Esophagus squamous epithelium (tissue), 5 donors: ENCODE results near the gene PPP1R12A. TPM values are rescaled to one million over a fixed set of nuclear protein-coding genes. Genes with fewer than 3 reads are reported as not detected.

Source experiments
- DNase-seq: peaks from one replicate; lab custom pipeline; 2025; lab: John Stamatoyannopoulos, UW
- H3K27ac ChIP-seq, 4 donors: fragments of 200-600 bp; sonication (generic); one replicate each; pipeline ENCODE4 v1.5.1; 2016 to 2019; ENCODE audit warnings: mild to moderate bottlenecking in 1 of 4
- H3K27me3 ChIP-seq, 4 donors: fragments of 200-600 bp; sonication (generic); 1 replicate in 3 of 4; 2 replicates in 1 of 4; pipeline versions ENCODE4 v1.5.1 to v1.6.0; 2017 to 2021; ENCODE audit warnings: antibody characterized with exemption in 1 of 4
- H3K36me3 ChIP-seq, 3 donors: fragments of 200-600 bp; sonication (generic); one replicate each; pipeline ENCODE4 v1.5.1; 2016 to 2019
- H3K4me1 ChIP-seq, 3 donors: fragments of 200-600 bp; sonication (generic); one replicate each; pipeline ENCODE4 v1.5.1; 2017 to 2019
- H3K4me3 ChIP-seq, 4 donors: fragments of 200-600 bp; sonication (generic); 1 replicate in 3 of 4; 2 replicates in 1 of 4; pipeline ENCODE4 v1.5.1; 2016 to 2019; ENCODE audit warnings: mild to moderate bottlenecking in 2 of 4, moderate library complexity in 1 of 4
- H3K9me3 ChIP-seq, 3 donors: fragments of 200-600 bp; sonication (generic); one replicate each; pipeline ENCODE4 v1.5.1; 2016 to 2019
- POLR2A ChIP-seq, 4 donors: fragments of 450-650 bp; IDR thresholded peaks; one replicate each; pipeline ENCODE4 v1.6.1; 2017; ENCODE audit warnings: antibody characterized with exemption in 4 of 4, mild to moderate bottlenecking in 4 of 4, moderate library complexity in 3 of 4
- WGBS, 2 donors: methylation state at CpG; one replicate each; pipeline ENCODE4 v1.1.5; 2018; 5-methylcytosine and 5-hydroxymethylcytosine counted together
- intact Hi-C: fragments of 100-400 bp; cut with DNase I; formaldehyde crosslinking; loops from one replicate; pipeline ENCODE4 v1.15.0; 2022
- total RNA-seq, 4 donors: library from RNA; depleted of rRNA; stranded (reverse); fragments of >200 nt; gene quantifications; one replicate each; pipeline ENCODE4 v1.1.0, GENCODE V29; 2016
- TF ChIP-seq, protein P1 (sequence below), 6 experiments: fragments of 450-650 bp in 4 of 6; fragments of 200-600 bp in 2 of 6; sonication (generic) in 2 of 6; IDR thresholded peaks; one replicate each; pipeline ENCODE4 v1.5.1; 2016 to 2019; ENCODE audit warnings: antibody characterized with exemption in 6 of 6, mild to moderate bottlenecking in 4 of 6, moderate library complexity in 4 of 6
- donor health status: DM: yes; HTN: yes; CAD: no.

The PPP1R12A gene
- total RNA-seq, 4 donors from 2014 or later: 25.7 to 165 (median 60.8) TPM

DNA sequence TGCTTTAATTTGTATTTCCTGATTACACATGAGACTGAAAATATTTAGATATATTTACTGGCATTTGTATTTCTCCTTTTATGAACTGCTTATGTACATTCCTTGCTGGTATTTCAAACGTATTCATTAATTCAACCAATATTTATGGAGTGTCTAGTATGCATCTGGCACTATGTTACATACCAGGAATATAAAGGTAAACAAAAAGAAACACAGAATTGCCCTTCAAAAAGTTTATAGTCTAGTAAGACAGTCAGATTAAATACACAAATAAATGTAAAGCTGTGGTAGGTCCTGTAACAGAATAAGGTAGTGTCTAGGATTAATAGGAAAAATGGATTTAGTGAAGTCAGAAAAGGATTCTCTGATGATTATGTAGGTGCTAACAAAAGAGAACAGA lies 87.5 kb downstream of the PPP1R12A start:
- DNase-seq: no peak
- intact Hi-C loops: no loop called here
- no peak overlapping the region for H3K27ac ChIP-seq

DNA sequence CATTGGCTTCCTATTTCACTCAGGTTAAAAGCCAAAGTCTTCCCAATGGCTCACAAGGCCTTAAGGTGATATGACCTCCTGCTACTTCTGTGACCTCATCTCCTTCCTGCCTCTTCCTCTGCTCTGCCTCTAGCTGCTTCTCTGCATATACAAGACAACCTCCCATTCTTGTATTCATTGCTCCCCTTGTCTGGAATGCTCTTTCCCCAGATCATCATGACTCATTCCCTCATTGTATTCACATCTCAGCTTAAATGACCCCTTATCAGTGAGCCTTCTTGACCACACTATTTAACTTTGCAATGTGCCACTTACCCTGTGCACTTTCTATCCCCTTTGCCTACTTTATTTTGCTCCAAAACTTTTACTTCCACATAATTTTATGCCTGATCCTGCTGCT lies 90.2 kb downstream of the PPP1R12A start:
- DNase-seq: no peak
- TF ChIP-seq, protein P1, sequence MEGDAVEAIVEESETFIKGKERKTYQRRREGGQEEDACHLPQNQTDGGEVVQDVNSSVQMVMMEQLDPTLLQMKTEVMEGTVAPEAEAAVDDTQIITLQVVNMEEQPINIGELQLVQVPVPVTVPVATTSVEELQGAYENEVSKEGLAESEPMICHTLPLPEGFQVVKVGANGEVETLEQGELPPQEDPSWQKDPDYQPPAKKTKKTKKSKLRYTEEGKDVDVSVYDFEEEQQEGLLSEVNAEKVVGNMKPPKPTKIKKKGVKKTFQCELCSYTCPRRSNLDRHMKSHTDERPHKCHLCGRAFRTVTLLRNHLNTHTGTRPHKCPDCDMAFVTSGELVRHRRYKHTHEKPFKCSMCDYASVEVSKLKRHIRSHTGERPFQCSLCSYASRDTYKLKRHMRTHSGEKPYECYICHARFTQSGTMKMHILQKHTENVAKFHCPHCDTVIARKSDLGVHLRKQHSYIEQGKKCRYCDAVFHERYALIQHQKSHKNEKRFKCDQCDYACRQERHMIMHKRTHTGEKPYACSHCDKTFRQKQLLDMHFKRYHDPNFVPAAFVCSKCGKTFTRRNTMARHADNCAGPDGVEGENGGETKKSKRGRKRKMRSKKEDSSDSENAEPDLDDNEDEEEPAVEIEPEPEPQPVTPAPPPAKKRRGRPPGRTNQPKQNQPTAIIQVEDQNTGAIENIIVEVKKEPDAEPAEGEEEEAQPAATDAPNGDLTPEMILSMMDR (IDR thresholded peaks at IDR 0.05): no peak
- TF ChIP-seq POLR2A (IDR thresholded peaks at IDR 0.05): no peak
- Histone ChIP-seq H3K27ac (no peak overlapping the region), H3K27me3 (no peaks in the 10 kb centered on the region), H3K4me3 (no peak overlapping the region), H3K4me1 (peaks cover 0 to 39% (median 0%) of the 10 kb centered on the region in 3 donors), H3K36me3 (peaks cover 0 to 30% (median under 1%) of the 10 kb centered on the region in 3 donors), H3K9me3 (no peaks in the 10 kb centered on the region)
- intact Hi-C loops: no loop called here

More for the DNA sequence above, 87.5 kb downstream of the PPP1R12A start:
- no peaks in the 10 kb centered on the region for H3K27me3 ChIP-seq
- WGBS, 2 donors: 50 to 56% methylated on average over 1 of the region's 1 CpG
- H3K9me3 ChIP-seq: peaks cover 0 to 8% (median 0%) of the 10 kb centered on the region in 3 donors
- TF ChIP-seq, protein P1 (IDR thresholded peaks at IDR 0.05): no peak
- TF ChIP-seq POLR2A (IDR thresholded peaks at IDR 0.05): no peak
- no peak overlapping the region for H3K4me3 ChIP-seq
- peaks cover 0 to 25% (median 0%) of the 10 kb centered on the region in 3 donors for H3K36me3 ChIP-seq
- peaks cover 0 to 19% (median 0%) of the 10 kb centered on the region in 3 donors for H3K4me1 ChIP-seq

DNA sequence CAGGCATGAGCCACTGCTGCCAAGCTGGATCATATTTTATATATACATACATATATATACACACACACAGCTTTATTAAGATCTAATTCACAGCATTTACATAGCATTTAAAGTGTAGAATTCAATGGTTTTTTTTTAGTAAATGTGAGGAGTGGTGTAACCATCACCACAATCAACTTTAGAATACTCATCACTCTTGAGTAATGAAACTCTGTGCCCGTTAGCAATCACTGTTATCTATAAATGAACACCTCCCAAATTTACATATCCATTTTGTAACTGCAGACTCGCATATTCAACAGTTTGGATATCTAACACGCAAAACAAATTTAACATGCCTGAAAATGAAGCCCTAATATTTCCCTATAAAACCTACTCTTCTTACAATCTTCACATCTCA lies 90.9 kb downstream of the PPP1R12A start:
- Histone ChIP-seq H3K27ac (no peak overlapping the region), H3K36me3 (peaks cover 0 to 37% (median 3%) of the 10 kb centered on the region in 3 donors), H3K27me3 (no peaks in the 10 kb centered on the region), H3K4me3 (no peak overlapping the region), H3K9me3 (peaks cover 0 to 5% (median 0%) of the 10 kb centered on the region in 3 donors), H3K4me1 (peaks cover 0 to 37% (median 0%) of the 10 kb centered on the region in 3 donors)
- intact Hi-C loops: no loop called here
- DNase-seq: no peak
- TF ChIP-seq, protein P1 (IDR thresholded peaks at IDR 0.05): no peak
- no peak for TF ChIP-seq POLR2A (IDR thresholded peaks at IDR 0.05)
- 93 to 94% methylated on average over 3 of the region's 3 CpGs for WGBS, 2 donors

DNA sequence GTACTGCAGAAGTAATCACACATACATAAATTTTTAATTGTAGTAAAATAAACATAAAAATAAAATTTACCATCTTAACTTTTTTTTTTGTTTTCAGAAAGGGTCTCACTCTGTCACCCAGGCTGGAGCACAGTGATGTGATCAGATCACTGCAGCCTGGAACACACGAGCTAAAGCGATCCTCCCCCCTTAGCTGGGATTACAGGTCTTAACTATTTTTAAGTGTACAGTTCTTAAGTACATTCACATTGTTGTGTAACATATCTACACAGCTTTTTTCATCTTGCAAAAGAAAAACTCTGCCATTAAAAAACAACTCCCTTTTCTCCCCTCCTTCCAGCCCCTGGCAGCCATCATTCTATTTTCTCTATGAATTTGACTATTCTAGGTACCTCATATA lies 92.3 kb downstream of the PPP1R12A start:
- no peaks in the 10 kb centered on the region for H3K27me3 ChIP-seq
- DNase-seq: no peak
- no peak overlapping the region for H3K27ac ChIP-seq
- peaks cover 0 to 12% (median 10%) of the 10 kb centered on the region in 3 donors for H3K9me3 ChIP-seq
- 77 to 91% methylated on average over 2 of the region's 2 CpGs for WGBS, 2 donors
- H3K4me3 ChIP-seq: no peak overlapping the region
- peaks cover 0 to 49% (median 3%) of the 10 kb centered on the region in 3 donors for H3K36me3 ChIP-seq
- intact Hi-C loops: no loop called here
- no peak for TF ChIP-seq POLR2A (IDR thresholded peaks at IDR 0.05)
- TF ChIP-seq, protein P1 (IDR thresholded peaks at IDR 0.05): no peak
- peaks cover 0 to 25% (median 0%) of the 10 kb centered on the region in 3 donors for H3K4me1 ChIP-seq

DNA sequence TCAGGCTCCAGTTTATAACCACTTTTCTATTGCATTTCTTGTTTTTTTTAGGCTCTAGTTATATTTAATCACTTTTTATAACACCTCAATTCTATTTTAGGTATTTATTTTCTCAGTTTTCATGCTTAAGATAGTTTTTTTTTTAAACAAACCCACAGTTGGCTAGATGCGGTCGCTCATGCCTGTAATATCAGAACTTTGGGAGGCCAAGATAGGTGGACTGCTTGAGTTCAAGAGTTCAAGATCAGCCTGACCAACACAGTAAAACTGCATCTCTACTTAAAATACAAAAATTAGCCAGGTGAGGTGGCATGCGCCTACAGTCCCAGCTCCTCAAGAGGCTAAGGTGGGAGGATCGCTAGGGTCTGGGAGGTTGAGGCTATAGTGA lies 93.0 kb downstream of the PPP1R12A start:
- no peak for DNase-seq
- intact Hi-C loops: no loop called here
- peak overlapping the region in 2 of 4 donors; percentile 23 to 53 for H3K27ac ChIP-seq
- 67 to 84% methylated on average over 3 to 4 of the region's 4 CpGs for WGBS, 2 donors
- peaks cover 0 to 19% (median 0%) of the 10 kb centered on the region in 3 donors for H3K4me1 ChIP-seq
- TF ChIP-seq, protein P1 (IDR thresholded peaks at IDR 0.05): no peak
- TF ChIP-seq POLR2A (IDR thresholded peaks at IDR 0.05): no peak
- H3K36me3 ChIP-seq: peaks cover 0 to 52% (median 3%) of the 10 kb centered on the region in 3 donors
- H3K9me3 ChIP-seq: peaks cover 0 to 12% (median 10%) of the 10 kb centered on the region in 3 donors
- no peak overlapping the region for H3K4me3 ChIP-seq
- H3K27me3 ChIP-seq: no peaks in the 10 kb centered on the region
